ENCODE measurements around the gene LIMS1. TPM values are rescaled to one million over a fixed set of nuclear protein-coding genes. Genes with fewer than 3 reads are reported as not detected.

LIMS1 gene
- total RNA-seq, 2 experiments from 2014 or later = 18.5 to 21.3 TPM

DNA sequence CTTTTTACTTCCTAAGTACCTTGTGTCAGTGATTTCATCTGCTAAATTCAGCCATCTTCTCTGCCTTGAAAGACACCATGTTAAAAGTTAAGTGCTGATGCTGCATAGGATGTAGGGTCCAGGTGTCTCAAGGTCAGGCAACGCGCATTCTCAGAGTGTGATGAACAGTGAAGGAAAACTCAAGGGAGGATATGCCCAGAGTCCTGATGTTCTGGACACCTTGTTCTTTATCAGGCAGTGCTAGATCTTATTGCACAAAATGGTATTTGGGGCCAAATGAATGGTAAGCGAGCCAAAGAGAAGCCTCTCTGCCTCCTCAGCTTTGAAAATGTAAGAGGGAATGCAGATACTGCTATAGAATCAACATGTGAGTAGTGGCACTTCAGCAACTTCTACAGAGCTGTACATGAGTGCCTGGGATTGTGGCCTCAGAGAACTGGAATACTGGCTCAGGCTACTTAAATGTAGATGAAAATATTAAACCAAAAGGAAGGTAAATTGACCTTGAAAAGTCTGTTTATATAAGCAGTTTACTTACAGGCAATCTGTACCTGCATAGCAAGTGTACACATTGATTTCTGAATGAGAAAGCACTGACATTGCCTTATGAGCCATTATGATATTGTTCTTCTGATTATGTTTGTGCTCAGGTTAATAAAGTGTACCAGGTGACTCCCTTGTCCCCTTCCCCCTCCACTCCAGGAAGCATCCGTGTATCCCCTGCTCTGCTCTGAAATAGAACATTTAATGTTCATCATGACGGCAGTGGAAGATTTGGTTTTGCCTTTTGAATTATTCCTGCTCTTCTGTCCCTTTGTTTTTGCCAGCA lies 98.3 kb downstream of the LIMS1 start:
- Mint-ChIP-seq H3K36me3 (ENCODE audit: low read depth) (peaks cover 32% of the 10 kb centered on the region), H3K9me3 (no peaks in the 10 kb centered on the region), H3K4me1 (ENCODE audit: low read depth) (peaks cover 82% of the 10 kb centered on the region), H3K27ac (peak overlapping the region; percentile 75), H3K27me3 (no peaks in the 10 kb centered on the region), H3K4me3 (no peak overlapping the region)
- Histone ChIP-seq H3K27ac (ENCODE audit: low read depth in 1 of 2, low read length in 2 of 2) (peak overlapping the region in 1 of 2 donors; percentile 16), H3K4me3 (ENCODE audit: low read length) (no peak overlapping the region), H3K9me3 (ENCODE audit: control insufficient read depth in 1 of 2, insufficient read depth in 1 of 2, low read length in 2 of 2) (no peaks in the 10 kb centered on the region), H3K27me3 (ENCODE audit: control insufficient read depth in 1 of 2, insufficient read depth in 2 of 2, low read length in 2 of 2) (no peaks in the 10 kb centered on the region), H3K4me1 (ENCODE audit: insufficient read depth, low read length) (peaks cover 66% of the 10 kb centered on the region), H3K36me3 (ENCODE audit: insufficient read depth, low read length) (peaks cover 10% of the 10 kb centered on the region)
- CTCF ChIA-PET = interaction anchor here (7.4 kb wide), 1 partner anchor 14 kb away, joined by 309 read pairs; no protein-coding TSS in a partner anchor
- ATAC-seq (ENCODE audit: poor library complexity) (no peak), DNase-seq (no peak)
- intact Hi-C loops (cut with DNase I, micrococcal nuclease) = no loop called here
- POLR2A ChIA-PET = interaction anchor here (1.9 to 2.1 kb wide), 2 partner anchors 10 to 24 kb away, joined by 6 to 9 read pairs; no protein-coding TSS in a partner anchor
- TF ChIP-seq, protein P1, sequence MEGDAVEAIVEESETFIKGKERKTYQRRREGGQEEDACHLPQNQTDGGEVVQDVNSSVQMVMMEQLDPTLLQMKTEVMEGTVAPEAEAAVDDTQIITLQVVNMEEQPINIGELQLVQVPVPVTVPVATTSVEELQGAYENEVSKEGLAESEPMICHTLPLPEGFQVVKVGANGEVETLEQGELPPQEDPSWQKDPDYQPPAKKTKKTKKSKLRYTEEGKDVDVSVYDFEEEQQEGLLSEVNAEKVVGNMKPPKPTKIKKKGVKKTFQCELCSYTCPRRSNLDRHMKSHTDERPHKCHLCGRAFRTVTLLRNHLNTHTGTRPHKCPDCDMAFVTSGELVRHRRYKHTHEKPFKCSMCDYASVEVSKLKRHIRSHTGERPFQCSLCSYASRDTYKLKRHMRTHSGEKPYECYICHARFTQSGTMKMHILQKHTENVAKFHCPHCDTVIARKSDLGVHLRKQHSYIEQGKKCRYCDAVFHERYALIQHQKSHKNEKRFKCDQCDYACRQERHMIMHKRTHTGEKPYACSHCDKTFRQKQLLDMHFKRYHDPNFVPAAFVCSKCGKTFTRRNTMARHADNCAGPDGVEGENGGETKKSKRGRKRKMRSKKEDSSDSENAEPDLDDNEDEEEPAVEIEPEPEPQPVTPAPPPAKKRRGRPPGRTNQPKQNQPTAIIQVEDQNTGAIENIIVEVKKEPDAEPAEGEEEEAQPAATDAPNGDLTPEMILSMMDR (IDR thresholded peaks at IDR 0.05) = no peak

DNA sequence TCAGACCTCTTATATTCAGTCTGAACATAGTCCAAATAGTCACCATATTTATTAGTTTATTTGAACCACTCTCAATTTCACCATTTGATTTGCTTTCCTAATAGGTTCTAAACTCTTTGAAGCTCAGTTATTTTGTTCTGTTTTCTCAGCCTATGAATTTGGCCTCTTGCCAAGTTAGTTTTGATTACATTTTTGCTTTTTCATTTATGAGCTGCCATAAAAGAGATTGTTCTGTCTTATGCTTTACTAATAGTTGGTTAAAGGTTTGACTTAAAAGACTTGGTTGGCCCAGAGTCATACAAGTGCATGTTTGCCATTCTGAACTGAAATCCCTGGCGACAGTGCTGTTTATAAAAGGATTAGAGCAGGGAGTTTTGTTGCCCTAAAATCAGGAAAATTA lies 99.1 kb downstream of the LIMS1 start:
- Histone ChIP-seq H3K27me3 (ENCODE audit: control insufficient read depth in 1 of 2, insufficient read depth in 2 of 2, low read length in 2 of 2) (no peaks in the 10 kb centered on the region), H3K36me3 (ENCODE audit: insufficient read depth, low read length) (peaks cover 10% of the 10 kb centered on the region), H3K9me3 (ENCODE audit: control insufficient read depth in 1 of 2, insufficient read depth in 1 of 2, low read length in 2 of 2) (no peaks in the 10 kb centered on the region), H3K27ac (ENCODE audit: low read depth in 1 of 2, low read length in 2 of 2) (no peak overlapping the region), H3K4me3 (ENCODE audit: low read length) (no peak overlapping the region), H3K4me1 (ENCODE audit: insufficient read depth, low read length) (peaks cover 63% of the 10 kb centered on the region)
- Mint-ChIP-seq H3K4me3 (no peak overlapping the region), H3K4me1 (ENCODE audit: low read depth) (peaks cover 74% of the 10 kb centered on the region), H3K36me3 (ENCODE audit: low read depth) (peaks cover 30% of the 10 kb centered on the region), H3K9me3 (no peaks in the 10 kb centered on the region), H3K27me3 (no peaks in the 10 kb centered on the region), H3K27ac (peak overlapping the region; percentile 75)
- ChIA-PET POLR2A (interaction anchor here (0.8 to 2.1 kb wide), 7 partner anchors 9 to 28 kb away, joined by 3 to 9 read pairs (median 4); no protein-coding TSS in a partner anchor), CTCF (interaction anchor here (0.5 to 7.4 kb wide), 3 partner anchors 15 to 82 kb away, joined by 3 to 309 read pairs (median 3); no protein-coding TSS in a partner anchor)
- DNase-seq (no peak), ATAC-seq (ENCODE audit: poor library complexity) (no peak)
- intact Hi-C loops (cut with DNase I, micrococcal nuclease) = no loop called here
- TF ChIP-seq, protein P1 (IDR thresholded peaks at IDR 0.05) = no peak

DNA sequence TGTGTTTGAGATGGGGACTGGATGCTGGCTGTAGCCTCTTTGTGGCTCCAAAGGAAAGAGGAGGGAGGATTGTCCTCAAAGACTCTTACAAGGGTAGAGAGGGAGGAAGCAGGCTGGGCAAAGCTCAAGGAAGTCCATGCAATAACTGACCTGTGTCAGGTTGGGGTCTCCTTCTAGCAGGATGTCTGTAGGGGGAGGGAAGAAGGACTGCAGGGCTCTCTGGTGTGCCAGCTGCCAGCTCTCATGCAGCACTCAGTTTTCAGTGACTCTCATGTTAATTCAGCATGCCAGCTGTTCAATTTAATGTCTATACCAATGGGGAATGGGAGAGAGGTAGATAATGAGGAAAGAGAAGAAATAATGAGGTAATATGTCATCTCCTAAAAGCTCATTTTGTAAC lies 99.7 kb downstream of the LIMS1 start:
- no peaks in the 10 kb centered on the region for H3K9me3 ChIP-seq (ENCODE audit: control insufficient read depth in 1 of 2, insufficient read depth in 1 of 2, low read length in 2 of 2)
- ATAC-seq (ENCODE audit: poor library complexity) (no peak), DNase-seq (no peak)
- no peaks in the 10 kb centered on the region for H3K27me3 Mint-ChIP-seq
- peak overlapping the region; percentile 75 for H3K27ac Mint-ChIP-seq
- TF ChIP-seq, protein P1 (IDR thresholded peaks at IDR 0.05) = no peak
- H3K4me3 ChIP-seq (ENCODE audit: low read length) = no peak overlapping the region
- H3K9me3 Mint-ChIP-seq = no peaks in the 10 kb centered on the region
- H3K4me1 Mint-ChIP-seq (ENCODE audit: low read depth) = peaks cover 70% of the 10 kb centered on the region
- POLR2A ChIA-PET = interaction anchor here (0.8 to 2.1 kb wide), 7 partner anchors 9 to 29 kb away, joined by 3 to 9 read pairs (median 4); no protein-coding TSS in a partner anchor
- H3K27me3 ChIP-seq (ENCODE audit: control insufficient read depth in 1 of 2, insufficient read depth in 2 of 2, low read length in 2 of 2) = no peaks in the 10 kb centered on the region
- peaks cover 10% of the 10 kb centered on the region for H3K36me3 ChIP-seq (ENCODE audit: insufficient read depth, low read length)
- H3K4me1 ChIP-seq (ENCODE audit: insufficient read depth, low read length) = peaks cover 61% of the 10 kb centered on the region
- peak overlapping the region; percentile 42 for H3K4me3 Mint-ChIP-seq
- peaks cover 31% of the 10 kb centered on the region for H3K36me3 Mint-ChIP-seq (ENCODE audit: low read depth)
- H3K27ac ChIP-seq (ENCODE audit: low read depth in 1 of 2, low read length in 2 of 2) = no peak overlapping the region
- CTCF ChIA-PET = interaction anchor here (1.3 to 7.4 kb wide), 2 partner anchors 16 to 29 kb away, joined by 3 to 309 read pairs; no protein-coding TSS in a partner anchor
- intact Hi-C loops (cut with DNase I, micrococcal nuclease) = no loop called here
